ENCODE results near the gene ITGA2.

Gene ITGA2

GRCh38 chr5:53059281-53059680 lies 70.1 kb downstream of the ITGA2 start:
- Histone ChIP-seq H3K9ac (ENCODE audit: low read length) (no peak overlapping the region), H3K27ac (ENCODE audit: low read depth, low read length) (no peak overlapping the region), H3F3A (ENCODE audit: insufficient read depth) (no peaks in the 10 kb centered on the region), H4K20me1 (ENCODE audit: low read depth, low read length) (no peaks in the 10 kb centered on the region), H2AFZ (ENCODE audit: low read depth, low read length, severe bottlenecking) (no peak overlapping the region), H3K4me3 (ENCODE audit: insufficient read depth, low read length, poor library complexity, severe bottlenecking) (no peak overlapping the region), H3K9me2 (replicated peaks; ENCODE audit: insufficient read depth, low read length) (no peaks in the 10 kb centered on the region), H3K4me2 (ENCODE audit: low read depth, low read length, poor library complexity, severe bottlenecking) (no peak overlapping the region), H3K9me3 (ENCODE audit: insufficient read depth, low read length) (no peaks in the 10 kb centered on the region), H3K79me2 (ENCODE audit: insufficient read depth, low read length) (no peaks in the 10 kb centered on the region), H3K27me3 (ENCODE audit: low read length) (no peaks in the 10 kb centered on the region), H3K36me3 (ENCODE audit: low read length) (no peaks in the 10 kb centered on the region)
- no peak for TF ChIP-seq EZH2phosphoT487 (conservative IDR thresholded peaks at IDR 0.05; ENCODE audit: low read length)
- no peak for TF ChIP-seq CTCF (IDR thresholded peaks at IDR 0.05; ENCODE audit: insufficient read depth, low read length, poor library complexity, severe bottlenecking)

- Histone ChIP-seq H3K4me3 (ENCODE audit: insufficient read depth, low read length, poor library complexity, severe bottlenecking) (no peak overlapping the region), H3K27ac (ENCODE audit: low read depth, low read length) (no peak overlapping the region), H3K9ac (ENCODE audit: low read length) (no peak overlapping the region), H3K36me3 (ENCODE audit: low read length) (no peaks in the 10 kb centered on the region), H4K20me1 (ENCODE audit: low read depth, low read length) (no peaks in the 10 kb centered on the region), H3F3A (ENCODE audit: insufficient read depth) (no peaks in the 10 kb centered on the region), H3K4me2 (ENCODE audit: low read depth, low read length, poor library complexity, severe bottlenecking) (no peak overlapping the region), H3K27me3 (ENCODE audit: low read length) (no peaks in the 10 kb centered on the region), H3K79me2 (ENCODE audit: insufficient read depth, low read length) (no peaks in the 10 kb centered on the region), H3K9me3 (ENCODE audit: insufficient read depth, low read length) (no peaks in the 10 kb centered on the region), H2AFZ (ENCODE audit: low read depth, low read length, severe bottlenecking) (no peak overlapping the region), H3K9me2 (replicated peaks; ENCODE audit: insufficient read depth, low read length) (no peaks in the 10 kb centered on the region)
- no peak for TF ChIP-seq EZH2phosphoT487 (conservative IDR thresholded peaks at IDR 0.05; ENCODE audit: low read length)
- no peak for TF ChIP-seq CTCF (IDR thresholded peaks at IDR 0.05; ENCODE audit: insufficient read depth, low read length, poor library complexity, severe bottlenecking)
These were observed 74.0 kb downstream of the ITGA2 start for GRCh38 chr5:53063176-53063575.

- H3K4me2 ChIP-seq (ENCODE audit: low read depth, low read length, poor library complexity, severe bottlenecking): no peak overlapping the region
- H3K9ac ChIP-seq (ENCODE audit: low read length): no peak overlapping the region
- no peaks in the 10 kb centered on the region for H3K9me3 ChIP-seq (ENCODE audit: insufficient read depth, low read length)
- H2AFZ ChIP-seq (ENCODE audit: low read depth, low read length, severe bottlenecking): no peak overlapping the region
- TF ChIP-seq CTCF (IDR thresholded peaks at IDR 0.05; ENCODE audit: insufficient read depth, low read length, poor library complexity, severe bottlenecking) (no peak), EZH2phosphoT487 (conservative IDR thresholded peaks at IDR 0.05; ENCODE audit: low read length) (no peak)
- no peaks in the 10 kb centered on the region for H3K27me3 ChIP-seq (ENCODE audit: low read length)
- no peak overlapping the region for H3K27ac ChIP-seq (ENCODE audit: low read depth, low read length)
- H4K20me1 ChIP-seq (ENCODE audit: low read depth, low read length): no peaks in the 10 kb centered on the region
- H3K9me2 ChIP-seq (replicated peaks; ENCODE audit: insufficient read depth, low read length): no peaks in the 10 kb centered on the region
- H3K36me3 ChIP-seq (ENCODE audit: low read length): no peaks in the 10 kb centered on the region
- H3K79me2 ChIP-seq (ENCODE audit: insufficient read depth, low read length): no peaks in the 10 kb centered on the region
- no peaks in the 10 kb centered on the region for H3F3A ChIP-seq (ENCODE audit: insufficient read depth)
- no peak overlapping the region for H3K4me3 ChIP-seq (ENCODE audit: insufficient read depth, low read length, poor library complexity, severe bottlenecking)
These were observed 74.6 kb downstream of the ITGA2 start for GRCh38 chr5:53063791-53064190.
